Activated effector memory CD4-positive, alpha-beta T cell treated with Interleukin-2 at 50 U/mL for 16 hours (primary cell): ENCODE results near the gene ADO.
A peak's percentile ranks its signal among the peaks of the same experiment; 100 is the strongest.

ENCODE experiments used
- DNase-seq: peaks from one replicate; pipeline ENCODE4 v3.0.0-alpha.2; 2020

Gene ADO

GRCh38 chr10:62795100-62795499 lies 9.4 kb upstream of the ADO start:
- no peak for DNase-seq

GRCh38 chr10:62795762-62796161 lies 8.8 kb upstream of the ADO start:
- DNase-seq = no peak

- no peak for DNase-seq
Observed at GRCh38 chr10:62796896-62797295, 7.6 kb upstream of the ADO start.

GRCh38 chr10:62801871-62802270 lies 2.6 kb upstream of the ADO start:
- DNase-seq = no peak

GRCh38 chr10:62803724-62804355 lies 680 bp upstream of the ADO start:
- no peak for DNase-seq

- DNase-seq = no peak
Observed at GRCh38 chr10:62805231-62806099, 945 bp downstream of the ADO start.

GRCh38 chr10:62806251-62806650 lies 1.7 kb downstream of the ADO start:
- DNase-seq = no peak

GRCh38 chr10:62810156-62810902 lies 5.8 kb downstream of the ADO start:
- DNase-seq = no peak

GRCh38 chr10:62811159-62811875 lies 6.8 kb downstream of the ADO start:
- no peak for DNase-seq

GRCh38 chr10:62812672-62813439 lies 8.3 kb downstream of the ADO start:
- DNase-seq = no peak

GRCh38 chr10:62813453-62813852 lies 8.9 kb downstream of the ADO start:
- no peak for DNase-seq

GRCh38 chr10:62813981-62814380 lies 9.5 kb downstream of the ADO start:
- DNase-seq = no peak

- no peak for DNase-seq
Observed at GRCh38 chr10:62814756-62815380, 10.3 kb downstream of the ADO start.

- DNase-seq = no peak
Observed at GRCh38 chr10:62815381-62816075, 11.0 kb downstream of the ADO start.

GRCh38 chr10:62816076-62816330 lies 11.5 kb downstream of the ADO start:
- DNase-seq = no peak

- DNase-seq = peak; percentile 95
Observed at GRCh38 chr10:62816331-62817120, 12.0 kb downstream of the ADO start, which contains the start of gene EGR2. Gene EGR2, minus strand, starts transcription at chr10:62816366. Its CDS starts 337 bp downstream, at chr10:62816029.

GRCh38 chr10:62817121-62817765 lies 12.7 kb downstream of the ADO start:
- peak; percentile 43 for DNase-seq

- DNase-seq = peak; percentile 59
Observed at GRCh38 chr10:62817766-62818425, 13.4 kb downstream of the ADO start.

- DNase-seq = no peak
Observed at GRCh38 chr10:62818426-62819011, 14.0 kb downstream of the ADO start.
